C4-2B (cell line): ENCODE results near the gene ITGB3.

Experiments used
- CTCF ChIP-seq: fragments of 450-650 bp; conservative IDR thresholded peaks from 2 replicates; pipeline ENCODE4 v1.5.1; 2017; ENCODE audit warnings: mild to moderate bottlenecking
- ZFX ChIP-seq: fragments of 450-650 bp; IDR thresholded peaks from 2 replicates; pipeline ENCODE4 v1.6.1; 2017

GRCh38 chr17:47231866-47232265 lies 21.8 kb upstream of the ITGB3 start:
- TF ChIP-seq CTCF (no peak), ZFX (no peak)
